SH-SY5Y (cell line): ENCODE results near the gene ITGA1.

Experiments used
- GATA2 ChIP-seq: IDR thresholded peaks from 2 replicates; pipeline ENCODE4 v1.6.1; 2011; ENCODE audit warnings: mild to moderate bottlenecking, low read depth, low read length
- GATA3 ChIP-seq: IDR thresholded peaks from 2 replicates; pipeline ENCODE4 v1.6.1; 2011; ENCODE audit warnings: low read depth, mild to moderate bottlenecking, low read length, moderate library complexity

DNA sequence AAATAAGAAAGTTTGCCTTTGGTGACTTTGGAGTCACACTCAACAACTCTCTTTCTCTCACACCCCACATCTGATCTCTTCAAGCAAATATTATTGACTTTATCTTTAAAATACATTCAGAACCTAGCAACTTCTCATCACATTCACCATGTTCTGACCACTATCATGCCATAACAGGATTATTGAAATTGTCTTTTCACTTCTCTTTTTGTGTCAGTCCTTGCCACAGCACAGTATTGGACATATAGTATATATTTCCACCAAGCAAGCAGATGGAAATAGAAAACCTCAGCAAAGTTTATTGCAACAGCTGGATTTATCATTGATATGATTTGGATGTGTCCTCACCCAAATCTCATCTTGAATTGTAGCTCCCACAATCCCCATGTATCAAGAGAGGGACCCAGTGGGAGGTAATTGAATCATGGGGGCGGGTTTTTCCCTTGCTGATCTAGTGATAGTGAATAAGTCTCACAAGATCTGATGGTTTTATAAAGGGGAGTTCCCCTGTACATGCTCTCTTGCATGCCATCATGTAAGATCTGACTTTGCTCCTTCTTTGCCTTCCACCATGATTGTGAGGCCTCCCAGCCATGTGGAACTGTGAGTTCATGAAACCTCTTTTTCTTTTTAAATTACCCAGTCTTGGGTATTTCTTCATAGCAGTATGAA lies 26.9 kb upstream of the ITGA1 start:
- no peak for TF ChIP-seq GATA3
- no peak for TF ChIP-seq GATA2
